ENCODE results near the gene ENOX1.

DNA sequence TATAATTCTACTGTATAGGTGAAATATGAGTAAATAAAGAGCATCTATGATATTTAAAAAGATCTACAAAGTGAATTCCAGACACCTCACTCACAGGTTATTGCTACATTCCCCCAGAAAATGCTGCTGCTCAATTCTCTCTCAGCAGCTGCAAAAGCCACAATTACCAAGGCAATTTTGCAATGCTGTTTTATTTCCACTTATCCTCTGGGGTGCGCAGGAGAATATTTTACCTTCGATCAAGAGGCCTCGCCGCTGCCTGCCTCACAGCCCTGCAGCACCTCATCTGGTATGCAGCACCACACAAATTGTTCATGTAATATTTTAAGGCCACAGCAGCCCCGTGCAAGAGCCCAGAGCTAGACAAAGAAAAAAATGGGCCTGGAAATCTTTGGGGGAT is 430.2 kb downstream of the ENOX1 start:
- TF ChIP-seq, protein P1, sequence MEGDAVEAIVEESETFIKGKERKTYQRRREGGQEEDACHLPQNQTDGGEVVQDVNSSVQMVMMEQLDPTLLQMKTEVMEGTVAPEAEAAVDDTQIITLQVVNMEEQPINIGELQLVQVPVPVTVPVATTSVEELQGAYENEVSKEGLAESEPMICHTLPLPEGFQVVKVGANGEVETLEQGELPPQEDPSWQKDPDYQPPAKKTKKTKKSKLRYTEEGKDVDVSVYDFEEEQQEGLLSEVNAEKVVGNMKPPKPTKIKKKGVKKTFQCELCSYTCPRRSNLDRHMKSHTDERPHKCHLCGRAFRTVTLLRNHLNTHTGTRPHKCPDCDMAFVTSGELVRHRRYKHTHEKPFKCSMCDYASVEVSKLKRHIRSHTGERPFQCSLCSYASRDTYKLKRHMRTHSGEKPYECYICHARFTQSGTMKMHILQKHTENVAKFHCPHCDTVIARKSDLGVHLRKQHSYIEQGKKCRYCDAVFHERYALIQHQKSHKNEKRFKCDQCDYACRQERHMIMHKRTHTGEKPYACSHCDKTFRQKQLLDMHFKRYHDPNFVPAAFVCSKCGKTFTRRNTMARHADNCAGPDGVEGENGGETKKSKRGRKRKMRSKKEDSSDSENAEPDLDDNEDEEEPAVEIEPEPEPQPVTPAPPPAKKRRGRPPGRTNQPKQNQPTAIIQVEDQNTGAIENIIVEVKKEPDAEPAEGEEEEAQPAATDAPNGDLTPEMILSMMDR (IDR thresholded peaks at IDR 0.05; ENCODE audit: low read length) = no peak
- TF ChIP-seq EZH2 (IDR thresholded peaks at IDR 0.05; ENCODE audit: borderline replicate concordance, low read length) = no peak

Measured in OCI-LY1 (cell line).